NCI-H524 (cell line): ENCODE measurements around the gene KPNB1.

Source experiments
- DNase-seq, 2 experiments: peaks; one replicate each; lab custom pipeline; 2025; lab: John Stamatoyannopoulos, UW

The KPNB1 gene

DNA sequence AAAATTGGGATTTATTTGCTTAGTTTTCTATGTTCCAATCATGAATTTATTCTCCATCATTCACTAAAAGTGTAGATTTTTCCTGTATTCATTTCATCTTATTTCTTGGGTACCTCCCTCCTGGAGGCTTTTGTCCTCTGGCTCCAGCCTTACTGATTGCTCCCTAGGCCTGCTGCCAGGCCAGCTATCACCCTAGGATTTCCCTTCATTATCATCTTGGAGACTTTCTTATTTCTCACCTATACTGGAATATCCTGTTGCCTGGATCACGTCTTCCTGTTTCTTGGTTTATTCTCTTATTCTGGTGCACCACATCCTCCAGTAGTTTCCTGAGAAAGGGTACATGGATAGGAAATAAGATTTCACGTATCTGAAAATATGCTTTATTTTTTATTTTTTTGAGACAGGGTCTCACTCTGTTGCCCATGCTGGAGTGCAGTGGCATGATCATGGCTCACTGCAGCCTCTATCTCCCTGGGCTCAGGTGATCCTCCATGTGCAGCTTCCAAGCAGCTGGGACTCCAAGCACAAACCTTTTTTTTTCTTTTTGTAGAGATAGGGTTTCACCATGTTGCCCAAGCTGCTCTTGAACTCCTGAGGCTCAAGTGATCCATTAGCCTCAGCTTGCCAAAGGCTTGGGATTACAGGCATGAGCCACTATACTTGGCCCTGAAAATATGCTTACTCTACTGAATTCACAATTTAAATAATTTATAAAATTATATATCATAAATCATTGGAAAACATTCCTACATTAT, 13.3 kb upstream of the KPNB1 start:
- DNase-seq = peak in 1 of 2 experiments; percentile 24

GRCh38 chr17:47638903-47639302, 10.8 kb upstream of the KPNB1 start:
- no peak for DNase-seq

DNA sequence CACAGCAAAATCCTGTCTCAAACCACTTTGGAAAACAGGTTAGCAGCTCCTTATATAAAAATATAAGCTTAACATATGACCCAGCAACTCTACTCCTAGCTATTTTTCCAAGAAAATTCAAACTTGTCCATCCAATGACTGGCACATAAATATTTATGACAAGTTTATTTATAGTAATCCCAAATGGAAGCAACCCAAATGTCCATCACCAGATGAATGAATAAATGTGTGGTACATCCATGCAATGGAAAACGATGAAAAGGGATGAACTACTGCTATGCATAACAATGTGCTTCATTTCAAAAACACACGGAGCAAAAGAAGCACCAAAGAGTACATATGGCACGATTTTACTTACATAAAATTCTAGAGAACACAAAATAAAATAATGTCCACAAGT, 9.6 kb upstream of the KPNB1 start:
- DNase-seq = no peak

GRCh38 chr17:47641202-47641601, 8.5 kb upstream of the KPNB1 start:
- no peak for DNase-seq

- DNase-seq = no peak
These were observed 6.6 kb upstream of the KPNB1 start for GRCh38 chr17:47643116-47643515.

DNA sequence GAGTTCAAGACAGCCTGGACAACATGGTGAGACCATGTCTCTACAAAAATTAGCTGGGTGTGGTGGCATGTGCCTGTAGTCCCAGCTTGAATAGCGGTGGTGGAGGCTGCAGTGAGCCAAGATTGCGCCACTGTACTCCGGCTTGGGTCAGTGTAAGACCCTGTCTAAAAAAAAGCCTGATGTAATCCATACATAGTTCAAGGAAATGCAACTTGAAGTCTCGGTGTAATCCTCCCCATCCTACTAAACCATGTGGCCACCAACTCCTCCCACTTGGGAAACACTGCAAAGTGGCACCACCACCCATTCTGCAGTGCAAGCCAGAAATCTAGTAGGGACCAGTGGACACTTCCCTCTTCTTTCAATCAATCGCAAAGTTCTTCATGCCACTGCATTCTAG, 5.4 kb upstream of the KPNB1 start:
- no peak for DNase-seq

DNA sequence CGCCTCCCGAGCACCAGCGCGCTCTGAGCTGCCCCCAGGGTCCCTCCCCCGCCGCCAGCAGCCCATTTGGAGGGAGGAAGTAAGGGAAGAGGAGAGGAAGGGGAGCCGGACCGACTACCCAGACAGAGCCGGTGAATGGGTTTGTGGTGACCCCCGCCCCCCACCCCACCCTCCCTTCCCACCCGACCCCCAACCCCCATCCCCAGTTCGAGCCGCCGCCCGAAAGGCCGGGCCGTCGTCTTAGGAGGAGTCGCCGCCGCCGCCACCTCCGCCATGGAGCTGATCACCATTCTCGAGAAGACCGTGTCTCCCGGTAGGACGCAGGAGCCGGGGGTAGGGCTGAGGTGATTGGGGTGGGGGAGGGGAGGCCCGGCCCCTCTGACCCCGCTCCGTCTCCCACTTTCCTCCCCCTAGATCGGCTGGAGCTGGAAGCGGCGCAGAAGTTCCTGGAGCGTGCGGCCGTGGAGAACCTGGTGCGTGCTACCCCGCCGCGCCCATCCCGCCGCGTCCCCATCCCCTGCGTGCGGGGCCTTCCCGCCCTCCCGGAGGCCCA, 329 bp downstream of the KPNB1 start:
- no peak for DNase-seq

GRCh38 chr17:47650525-47651522, 1.1 kb downstream of the KPNB1 start:
- DNase-seq = peak; percentile 96 to 98

GRCh38 chr17:47651704-47652103, 2.0 kb downstream of the KPNB1 start:
- DNase-seq = no peak

DNA sequence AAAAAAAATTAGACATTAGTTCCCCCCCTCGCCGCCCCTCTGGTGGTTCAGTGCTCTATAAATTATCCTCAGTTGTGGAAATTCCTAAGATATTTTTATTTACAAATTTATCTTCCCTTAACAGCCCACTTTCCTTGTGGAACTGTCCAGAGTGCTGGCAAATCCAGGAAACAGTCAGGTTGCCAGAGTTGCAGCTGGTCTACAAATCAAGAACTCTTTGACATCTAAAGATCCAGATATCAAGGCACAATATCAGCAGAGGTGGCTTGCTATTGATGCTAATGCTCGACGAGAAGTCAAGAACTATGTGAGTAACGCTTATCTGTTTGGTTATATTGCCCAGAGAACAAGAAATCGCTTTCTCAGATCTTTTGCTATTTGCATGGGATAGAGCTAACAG, 2.9 kb downstream of the KPNB1 start:
- no peak for DNase-seq

DNA sequence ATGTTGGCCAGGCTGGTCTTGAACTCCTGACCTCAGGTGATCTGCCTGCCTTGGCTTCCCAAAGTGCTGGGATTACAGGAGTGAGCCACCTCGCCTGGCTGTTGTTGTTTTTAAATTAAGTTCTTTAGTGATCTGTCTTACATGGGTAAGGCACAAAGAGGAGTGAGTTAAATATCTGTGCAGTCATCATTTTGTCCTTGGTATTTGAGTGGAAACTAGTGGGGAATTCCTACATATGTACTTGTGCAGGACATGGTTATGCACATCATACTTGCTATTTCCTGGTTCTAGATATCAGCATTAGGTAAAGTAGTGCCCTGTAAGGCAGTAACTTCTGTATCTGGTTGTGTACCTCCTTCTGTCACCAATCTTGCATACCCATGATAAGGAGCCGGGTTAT, 3.7 kb downstream of the KPNB1 start:
- no peak for DNase-seq

GRCh38 chr17:47654991-47655390, 5.3 kb downstream of the KPNB1 start:
- DNase-seq = no peak

GRCh38 chr17:47660064-47660492, 10.4 kb downstream of the KPNB1 start:
- no peak for DNase-seq

GRCh38 chr17:47663912-47664623, 14.3 kb downstream of the KPNB1 start:
- peak; percentile 26 to 71 for DNase-seq

GRCh38 chr17:47664624-47664941, 14.9 kb downstream of the KPNB1 start:
- no peak for DNase-seq

- no peak for DNase-seq
These were observed 15.9 kb downstream of the KPNB1 start for GRCh38 chr17:47665655-47666054.

DNA sequence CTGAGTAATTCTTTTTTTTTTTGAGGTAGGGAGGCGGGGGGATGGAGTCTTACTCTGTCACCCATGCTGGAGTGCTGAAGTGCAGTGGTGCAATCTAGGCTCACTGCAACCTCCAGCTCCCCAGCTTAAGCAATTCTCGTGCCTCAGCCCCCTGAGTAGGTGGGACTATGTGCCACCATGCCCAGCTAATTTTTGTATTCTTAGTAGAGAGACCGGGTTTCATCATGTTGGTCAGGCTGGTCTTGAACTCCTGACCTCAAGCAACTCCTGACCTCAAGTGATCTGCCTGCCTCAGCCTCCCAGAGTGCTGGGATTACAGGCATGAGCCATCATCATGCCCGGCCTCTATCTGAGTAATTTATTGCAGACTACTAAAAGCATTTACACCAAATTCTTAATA, 19.4 kb downstream of the KPNB1 start:
- no peak for DNase-seq

- no peak for DNase-seq
These were observed 20.3 kb downstream of the KPNB1 start for GRCh38 chr17:47670064-47670463.

DNA sequence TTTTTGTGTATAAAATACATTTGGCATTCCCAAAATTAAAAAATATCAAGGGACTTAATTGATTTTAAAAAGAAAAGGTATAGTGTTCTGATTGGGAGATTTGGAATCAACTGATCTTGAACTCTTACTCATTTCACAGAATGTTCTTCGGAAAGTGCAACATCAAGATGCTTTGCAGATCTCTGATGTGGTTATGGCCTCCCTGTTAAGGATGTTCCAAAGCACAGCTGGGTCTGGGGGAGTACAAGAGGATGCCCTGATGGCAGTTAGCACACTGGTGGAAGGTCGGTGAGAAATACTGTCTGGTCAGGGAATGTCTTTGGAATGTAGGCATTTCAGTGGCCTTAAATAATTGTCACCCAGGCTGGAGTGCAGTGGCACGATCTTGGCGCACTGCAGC, 24.8 kb downstream of the KPNB1 start:
- DNase-seq = no peak

- DNase-seq = no peak
These were observed 25.9 kb downstream of the KPNB1 start for GRCh38 chr17:47675380-47676198.

DNA sequence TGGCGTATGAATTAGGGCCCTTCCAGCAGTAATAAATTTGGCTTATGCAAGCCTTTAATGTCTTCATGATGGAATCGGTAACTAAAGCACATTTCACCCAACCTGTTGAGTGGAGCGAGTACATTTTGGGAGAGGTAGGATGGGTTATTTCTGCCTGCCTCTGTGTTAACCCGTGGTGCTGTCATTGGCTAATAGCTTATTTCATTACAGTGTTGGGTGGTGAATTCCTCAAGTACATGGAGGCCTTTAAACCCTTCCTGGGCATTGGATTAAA, 26.4 kb downstream of the KPNB1 start:
- no peak for DNase-seq
